GM12875 (cell line): ENCODE measurements around the gene SRRM2.

Experiments used
- H3K4me3 ChIP-seq: one replicate; pipeline ENCODE4 v1.5.1; 2011; ENCODE audit warnings: low read depth, low read length, control low read depth
- CTCF ChIP-seq: IDR thresholded peaks from 2 replicates; pipeline ENCODE4 v1.5.1; 2011; ENCODE audit warnings: low read depth, mild to moderate bottlenecking, control low read depth, inconsistent platforms, low read length, moderate library complexity, borderline replicate concordance; ENCODE audit not compliant: insufficient read depth

Gene SRRM2

GRCh38 chr16:2720064-2720457 lies 32.4 kb upstream of the SRRM2 start, which contains the start of gene PRSS27:
TSS of gene PRSS27 (minus strand) at chr16:2720224. CDS start at chr16:2720160, 64 bp downstream.
- peak within 1 kb of the TSS; percentile 75 for H3K4me3 ChIP-seq
- no peak for TF ChIP-seq CTCF

GRCh38 chr16:2720719-2721633 lies 31.5 kb upstream of the SRRM2 start:
- H3K4me3 ChIP-seq = peak overlapping the region; percentile 75
- peak; percentile 78 for TF ChIP-seq CTCF

GRCh38 chr16:2721634-2722173 lies 30.7 kb upstream of the SRRM2 start:
- H3K4me3 ChIP-seq = peak overlapping the region; percentile 75

- TF ChIP-seq CTCF = no peak
Measured at GRCh38 chr16:2724088-2724676, 28.3 kb upstream of the SRRM2 start.

GRCh38 chr16:2724816-2725348 lies 27.6 kb upstream of the SRRM2 start:
- no peak overlapping the region for H3K4me3 ChIP-seq
- TF ChIP-seq CTCF = no peak

More at GRCh38 chr16:2724088-2724676, 28.3 kb upstream of the SRRM2 start:
- no peak overlapping the region for H3K4me3 ChIP-seq

- no peak overlapping the region for H3K4me3 ChIP-seq
- TF ChIP-seq CTCF = no peak
Measured at GRCh38 chr16:2726923-2727322, 25.5 kb upstream of the SRRM2 start.

GRCh38 chr16:2728034-2728433 lies 24.4 kb upstream of the SRRM2 start:
- no peak overlapping the region for H3K4me3 ChIP-seq
- no peak for TF ChIP-seq CTCF
